GM18873 (cell line): ENCODE results near the gene CFAP92.
"Not testable (repeated sequence)": the region's sequence is repeated elsewhere in the genome, so short reads cannot be mapped to it uniquely, and the experiment has no call there.

Experiments used
- ATAC-seq: cut with Tn5 transposase; IDR thresholded peaks from one replicate; pipeline ENCODE4 v1.9.1; 2021; ENCODE audit warnings: mild to moderate bottlenecking, moderate library complexity, moderate number of reproducible peaks; ENCODE audit not compliant: unreplicated experiment, low FRiP score

The CFAP92 gene

GRCh38 chr3:128907706-128908445 is 86.0 kb downstream of the CFAP92 start:
- ATAC-seq = no peak

- ATAC-seq = no peak
These were observed 86.9 kb downstream of the CFAP92 start for GRCh38 chr3:128906804-128907525.

- ATAC-seq = no peak
These were observed 87.7 kb downstream of the CFAP92 start for GRCh38 chr3:128906031-128906803.

GRCh38 chr3:128903501-128903900 is 90.4 kb downstream of the CFAP92 start:
- ATAC-seq = no peak

- ATAC-seq = no peak
These were observed 91.5 kb downstream of the CFAP92 start for GRCh38 chr3:128902426-128902825.

- ATAC-seq = no peak
These were observed 97.8 kb downstream of the CFAP92 start for GRCh38 chr3:128895843-128896697.

- ATAC-seq = no peak
These were observed 104.6 kb downstream of the CFAP92 start for GRCh38 chr3:128889139-128889894.

GRCh38 chr3:128884992-128885391 is 108.9 kb downstream of the CFAP92 start:
- no peak for ATAC-seq

- no peak for ATAC-seq
These were observed 111.2 kb downstream of the CFAP92 start for GRCh38 chr3:128882719-128883118.

GRCh38 chr3:128881576-128881975 is 112.3 kb downstream of the CFAP92 start:
- ATAC-seq = no peak

- not testable (repeated sequence) for ATAC-seq
These were observed 113.4 kb downstream of the CFAP92 start for GRCh38 chr3:128880455-128880854.

- no peak for ATAC-seq
These were observed 113.9 kb downstream of the CFAP92 start for GRCh38 chr3:128879991-128880390.

GRCh38 chr3:128879125-128879969 is 114.5 kb downstream of the CFAP92 start, which contains the start of gene ACAD9:
Gene ACAD9, plus strand, starts transcription at chr3:128879620. Its CDS starts 72 bp downstream, at chr3:128879692.
- peak; percentile 88 for ATAC-seq

GRCh38 chr3:128878556-128879124 is 115.2 kb downstream of the CFAP92 start:
- peak; percentile 5 for ATAC-seq

- no peak for ATAC-seq
These were observed 115.8 kb downstream of the CFAP92 start for GRCh38 chr3:128878011-128878457.

GRCh38 chr3:128875556-128876120 is 118.2 kb downstream of the CFAP92 start:
- ATAC-seq = no peak

GRCh38 chr3:128874481-128875180 is 119.2 kb downstream of the CFAP92 start:
- no peak for ATAC-seq
